22Rv1 (cell line): ENCODE measurements around the gene RHOH.
"Not testable (repeated sequence)": the region's sequence is repeated elsewhere in the genome, so short reads cannot be mapped to it uniquely, and the experiment has no call there.

Experiments used
- H3K27ac ChIP-seq: fragments of 450-650 bp; 2 replicates; pipeline ENCODE4 v1.5.1; 2017
- CTCF ChIP-seq: fragments of 450-650 bp; IDR thresholded peaks from 2 replicates; pipeline ENCODE4 v1.5.1; 2017; ENCODE audit warnings: mild to moderate bottlenecking
- ZFX ChIP-seq: fragments of 450-650 bp; IDR thresholded peaks from 2 replicates; pipeline ENCODE4 v1.6.1; 2017; ENCODE audit warnings: antibody characterized with exemption, borderline replicate concordance

RHOH gene

GRCh38 chr4:40196724-40197281 is at the start of gene RHOH:
TSS of gene RHOH (plus strand) at chr4:40197031. CDS start at chr4:40243387, 46,356 bp downstream.
- H3K27ac ChIP-seq: no peak within 1 kb of the TSS
- TF ChIP-seq ZFX (no peak), CTCF (no peak)

- H3K27ac ChIP-seq: not testable (repeated sequence)
These were observed 49.3 kb upstream of the RHOH start for GRCh38 chr4:40147490-40147889.

GRCh38 chr4:40149960-40150385 is 46.9 kb upstream of the RHOH start:
- TF ChIP-seq ZFX (no peak), CTCF (peak; percentile 82)
- H3K27ac ChIP-seq: peak overlapping the region; percentile 50

- TF ChIP-seq ZFX: no peak
- TF ChIP-seq CTCF: no peak
- peak overlapping the region; percentile 50; the same call in 1 of the 2 replicates for H3K27ac ChIP-seq
These were observed 45.9 kb upstream of the RHOH start for GRCh38 chr4:40150932-40151331.

- no peak for TF ChIP-seq ZFX
- TF ChIP-seq CTCF: no peak
- peak overlapping the region; percentile 50 for H3K27ac ChIP-seq
These were observed 44.2 kb upstream of the RHOH start for GRCh38 chr4:40152637-40153036.

DNA sequence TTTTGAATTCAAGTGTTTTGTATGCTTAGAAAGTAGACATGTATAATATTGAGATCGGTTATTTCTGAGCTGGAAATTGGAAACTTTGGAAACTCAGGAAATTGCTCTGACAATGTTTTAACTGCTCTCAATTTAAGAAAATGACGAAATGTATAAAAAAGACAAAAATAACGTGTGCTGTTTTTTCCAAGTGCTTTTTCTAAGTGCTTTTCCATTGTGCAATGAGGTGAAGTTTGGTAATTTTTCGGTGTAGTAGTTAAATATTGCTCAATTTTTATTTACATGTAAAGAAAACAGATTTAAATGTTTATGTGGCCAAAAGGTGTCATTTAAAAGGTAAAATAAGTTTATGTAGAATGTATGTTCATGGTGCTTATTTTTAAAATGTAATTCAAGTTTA is 39.4 kb upstream of the RHOH start:
- H3K27ac ChIP-seq: no peak overlapping the region
- TF ChIP-seq ZFX (no peak), CTCF (no peak)

- H3K27ac ChIP-seq: no peak overlapping the region
- TF ChIP-seq CTCF (no peak), ZFX (no peak)
These were observed 36.6 kb upstream of the RHOH start for GRCh38 chr4:40160258-40160657.

GRCh38 chr4:40164459-40164858 is 32.4 kb upstream of the RHOH start:
- no peak overlapping the region for H3K27ac ChIP-seq

More at GRCh38 chr4:40164459-40164858, 32.4 kb upstream of the RHOH start:
- TF ChIP-seq CTCF (no peak), ZFX (no peak)
